Activated naive CD4-positive, alpha-beta T cell treated with anti-CD3 and anti-CD28 coated beads for 36 hours (primary cell): Measurements from ENCODE around the gene TXLNG. TPM values are rescaled to one million over a fixed set of nuclear protein-coding genes. Genes with fewer than 3 reads are reported as not detected.

Source experiments
- CTCF ChIA-PET: fragments of 350-600 bp; sonication (Branson Sonifier 250); formaldehyde crosslinking; loops from one replicate; lab custom pipeline; 2021; ENCODE audit warnings: antibody characterized with exemption; lab: Charles Lee
- DNase-seq: peaks from one replicate; pipeline ENCODE4 v3.0.0-alpha.2; 2020
- H3K27ac Mint-ChIP-seq: one replicate; pipeline ENCODE4 v1.8.0; 2021; ENCODE audit warnings: mild to moderate bottlenecking, mixed read lengths
- H3K27me3 Mint-ChIP-seq: one replicate; pipeline ENCODE4 v1.8.0; 2021; ENCODE audit warnings: low read depth, mixed read lengths
- H3K36me3 Mint-ChIP-seq: one replicate; pipeline ENCODE4 v1.8.0; 2021; ENCODE audit warnings: low read depth, mixed read lengths
- H3K4me1 Mint-ChIP-seq: one replicate; pipeline ENCODE4 v1.8.0; 2021; ENCODE audit warnings: low read depth, mixed read lengths
- H3K4me3 Mint-ChIP-seq: one replicate; pipeline ENCODE4 v1.8.0; 2021; ENCODE audit warnings: mild to moderate bottlenecking, moderate library complexity, mixed read lengths
- H3K9me3 Mint-ChIP-seq: one replicate; pipeline ENCODE4 v1.8.0; 2021; ENCODE audit warnings: mixed read lengths
- intact Hi-C: fragments of 100-400 bp; cut with micrococcal nuclease; formaldehyde crosslinking; loops from one replicate; pipeline ENCODE4 v1.15.1; 2023
- total RNA-seq, 2 experiments: library from RNA; stranded (reverse); gene quantifications; one replicate each; pipeline ENCODE4 v1.2.3, GENCODE V29; 2021

The TXLNG gene
- total RNA-seq, 2 experiments from 2014 or later, result 11.8 to 12.3 TPM

- DNase-seq, result peak; percentile 11
- H3K4me3 Mint-ChIP-seq, result peak overlapping the region; percentile 71
- intact Hi-C loops, result loop anchor here (5.0 kb wide), 2 partner anchors 1111 to 1451 kb away; partner anchors contain the start of gene PIGA
- no peak overlapping the region for H3K27ac Mint-ChIP-seq
- H3K27me3 Mint-ChIP-seq, result no peaks in the 10 kb centered on the region
- CTCF ChIA-PET, result interaction anchor here (0.6 kb wide), 1 partner anchor 154 kb away, joined by 5 read pairs; no protein-coding TSS in a partner anchor
- H3K36me3 Mint-ChIP-seq, result peaks cover 3% of the 10 kb centered on the region
- H3K9me3 Mint-ChIP-seq, result no peaks in the 10 kb centered on the region
- peaks cover 9% of the 10 kb centered on the region for H3K4me1 Mint-ChIP-seq
These were observed 2.2 kb downstream of the TXLNG start for GRCh38 chrX:16788477-16788876.

GRCh38 chrX:16796298-16796697 is 10.0 kb downstream of the TXLNG start:
- intact Hi-C loops, result no loop called here
- Mint-ChIP-seq H3K9me3 (no peaks in the 10 kb centered on the region), H3K36me3 (peaks cover 13% of the 10 kb centered on the region), H3K27me3 (no peaks in the 10 kb centered on the region), H3K4me1 (peaks cover 3% of the 10 kb centered on the region), H3K4me3 (no peak overlapping the region), H3K27ac (no peak overlapping the region)
- CTCF ChIA-PET, result no interaction called here
- DNase-seq, result no peak

- CTCF ChIA-PET, result no interaction called here
- DNase-seq, result no peak
- Mint-ChIP-seq H3K27ac (no peak overlapping the region), H3K36me3 (peaks cover 13% of the 10 kb centered on the region), H3K4me1 (peaks cover 3% of the 10 kb centered on the region), H3K27me3 (no peaks in the 10 kb centered on the region), H3K9me3 (no peaks in the 10 kb centered on the region), H3K4me3 (no peak overlapping the region)
- intact Hi-C loops, result no loop called here
These were observed 11.1 kb downstream of the TXLNG start for GRCh38 chrX:16797358-16797757.

GRCh38 chrX:16797841-16798240 is 11.6 kb downstream of the TXLNG start:
- H3K27ac Mint-ChIP-seq, result no peak overlapping the region
- H3K4me3 Mint-ChIP-seq, result no peak overlapping the region
- no peaks in the 10 kb centered on the region for H3K9me3 Mint-ChIP-seq
- intact Hi-C loops, result no loop called here
- peaks cover 14% of the 10 kb centered on the region for H3K36me3 Mint-ChIP-seq
- peaks cover 3% of the 10 kb centered on the region for H3K4me1 Mint-ChIP-seq
- no peaks in the 10 kb centered on the region for H3K27me3 Mint-ChIP-seq
- DNase-seq, result no peak
- CTCF ChIA-PET, result interaction anchor here (0.6 kb wide), 1 partner anchor 1251 kb away, joined by 6 read pairs; no protein-coding TSS in a partner anchor

GRCh38 chrX:16804923-16805464 is 18.7 kb downstream of the TXLNG start:
- Mint-ChIP-seq H3K4me3 (no peak overlapping the region), H3K9me3 (no peaks in the 10 kb centered on the region), H3K4me1 (peaks cover 14% of the 10 kb centered on the region), H3K27me3 (no peaks in the 10 kb centered on the region), H3K27ac (no peak overlapping the region), H3K36me3 (peaks cover 10% of the 10 kb centered on the region)
- CTCF ChIA-PET, result no interaction called here
- intact Hi-C loops, result no loop called here
- no peak for DNase-seq

GRCh38 chrX:16807548-16807947 is 21.3 kb downstream of the TXLNG start:
- H3K4me1 Mint-ChIP-seq, result peaks cover 14% of the 10 kb centered on the region
- H3K27ac Mint-ChIP-seq, result no peak overlapping the region
- no peak for DNase-seq
- H3K27me3 Mint-ChIP-seq, result no peaks in the 10 kb centered on the region
- peaks cover 5% of the 10 kb centered on the region for H3K36me3 Mint-ChIP-seq
- H3K9me3 Mint-ChIP-seq, result no peaks in the 10 kb centered on the region
- CTCF ChIA-PET, result no interaction called here
- H3K4me3 Mint-ChIP-seq, result no peak overlapping the region
- intact Hi-C loops, result no loop called here

GRCh38 chrX:16807976-16808542 is 21.8 kb downstream of the TXLNG start:
- Mint-ChIP-seq H3K4me1 (peaks cover 14% of the 10 kb centered on the region), H3K27me3 (no peaks in the 10 kb centered on the region), H3K9me3 (no peaks in the 10 kb centered on the region), H3K36me3 (peaks cover 5% of the 10 kb centered on the region), H3K4me3 (no peak overlapping the region), H3K27ac (no peak overlapping the region)
- CTCF ChIA-PET, result no interaction called here
- DNase-seq, result no peak
- intact Hi-C loops, result no loop called here

- H3K4me1 Mint-ChIP-seq, result peaks cover 13% of the 10 kb centered on the region
These were observed 28.3 kb downstream of the TXLNG start for GRCh38 chrX:16814597-16814996.

GRCh38 chrX:16819634-16820033 is 33.4 kb downstream of the TXLNG start:
- intact Hi-C loops, result loop anchor here (10.0 kb wide), 1 partner anchor 425 kb away; no protein-coding TSS in a partner anchor
- Mint-ChIP-seq H3K4me3 (no peak overlapping the region), H3K36me3 (peaks cover 9% of the 10 kb centered on the region), H3K9me3 (no peaks in the 10 kb centered on the region), H3K4me1 (peaks cover 24% of the 10 kb centered on the region), H3K27ac (no peak overlapping the region), H3K27me3 (no peaks in the 10 kb centered on the region)
- DNase-seq, result no peak
- CTCF ChIA-PET, result interaction anchor here (0.6 kb wide), 1 partner anchor 1517 kb away, joined by 4 read pairs; no protein-coding TSS in a partner anchor

More at GRCh38 chrX:16814597-16814996, 28.3 kb downstream of the TXLNG start:
- intact Hi-C loops, result no loop called here
- Mint-ChIP-seq H3K27me3 (no peaks in the 10 kb centered on the region), H3K4me3 (no peak overlapping the region), H3K36me3 (no peaks in the 10 kb centered on the region), H3K27ac (no peak overlapping the region), H3K9me3 (no peaks in the 10 kb centered on the region)
- DNase-seq, result no peak
- CTCF ChIA-PET, result no interaction called here

- Mint-ChIP-seq H3K4me1 (peaks cover 23% of the 10 kb centered on the region), H3K27me3 (no peaks in the 10 kb centered on the region)
- CTCF ChIA-PET, result no interaction called here
These were observed 36.5 kb downstream of the TXLNG start for GRCh38 chrX:16822723-16823122.

GRCh38 chrX:16825264-16826035 is 39.2 kb downstream of the TXLNG start:
- Mint-ChIP-seq H3K4me3 (no peak overlapping the region), H3K9me3 (no peaks in the 10 kb centered on the region), H3K36me3 (peaks cover 14% of the 10 kb centered on the region), H3K4me1 (peaks cover 20% of the 10 kb centered on the region), H3K27ac (peak overlapping the region; percentile 11), H3K27me3 (no peaks in the 10 kb centered on the region)
- DNase-seq, result no peak
- CTCF ChIA-PET, result interaction anchor here (0.6 to 1.9 kb wide), 6 partner anchors 21 to 797 kb away, joined by 3 to 10 read pairs (median 4); no protein-coding TSS in a partner anchor
- intact Hi-C loops, result loop anchor here (1.0 to 10.0 kb wide), 7 partner anchors 39 to 419 kb away; partner anchors contain the start of genes REPS2 and TXLNG

More at GRCh38 chrX:16822723-16823122, 36.5 kb downstream of the TXLNG start:
- Mint-ChIP-seq H3K9me3 (no peaks in the 10 kb centered on the region), H3K4me3 (no peak overlapping the region), H3K36me3 (peaks cover 12% of the 10 kb centered on the region), H3K27ac (peak overlapping the region; percentile 82)
- intact Hi-C loops, result loop anchor here (1.0 to 10.0 kb wide), 3 partner anchors 32 to 422 kb away; no protein-coding TSS in a partner anchor
- peak; percentile 36 for DNase-seq

- Mint-ChIP-seq H3K27me3 (no peaks in the 10 kb centered on the region), H3K4me3 (no peak overlapping the region), H3K27ac (peak overlapping the region; percentile 24), H3K36me3 (peaks cover 14% of the 10 kb centered on the region), H3K4me1 (peaks cover 20% of the 10 kb centered on the region), H3K9me3 (no peaks in the 10 kb centered on the region)
- DNase-seq, result no peak
- CTCF ChIA-PET, result interaction anchor here (0.6 to 1.9 kb wide), 5 partner anchors 57 to 796 kb away, joined by 3 to 10 read pairs (median 4); no protein-coding TSS in a partner anchor
- intact Hi-C loops, result loop anchor here (1.0 to 10.0 kb wide), 6 partner anchors 41 to 419 kb away; partner anchors contain the start of gene REPS2
These were observed 39.9 kb downstream of the TXLNG start for GRCh38 chrX:16826207-16826606.
